Ishikawa (cell line): Measurements from ENCODE around the gene THSD4.

ENCODE experiments used
- CEBPB ChIP-seq: IDR thresholded peaks from 2 replicates; pipeline ENCODE4 v1.6.1; 2012
- CREB1 ChIP-seq: IDR thresholded peaks from 2 replicates; pipeline ENCODE4 v1.6.1; 2012; ENCODE audit warnings: low read depth
- EGR1 ChIP-seq: IDR thresholded peaks from 2 replicates; pipeline ENCODE4 v1.6.1; 2012
- EP300 ChIP-seq: IDR thresholded peaks from 2 replicates; pipeline ENCODE4 v1.6.1; 2012; ENCODE audit warnings: borderline replicate concordance
- FOXM1 ChIP-seq: IDR thresholded peaks from 2 replicates; pipeline ENCODE4 v1.6.1; 2012; ENCODE audit warnings: low read depth, borderline replicate concordance
- MAX ChIP-seq: IDR thresholded peaks from 2 replicates; pipeline ENCODE4 v1.6.1; 2012
- NFIC ChIP-seq: IDR thresholded peaks from 2 replicates; pipeline ENCODE4 v1.6.1; 2012
- RAD21 ChIP-seq: IDR thresholded peaks from 2 replicates; pipeline ENCODE4 v1.6.1; 2012; ENCODE audit warnings: low read depth
- TAF1 ChIP-seq: IDR thresholded peaks from 2 replicates; pipeline ENCODE4 v1.6.1; 2012; ENCODE audit warnings: low read depth, mild to moderate bottlenecking
- TCF12 ChIP-seq: IDR thresholded peaks from 2 replicates; pipeline ENCODE4 v1.6.1; 2012; ENCODE audit warnings: low read depth
- TEAD4 ChIP-seq: IDR thresholded peaks from 2 replicates; pipeline ENCODE4 v1.6.1; 2012
- YY1 ChIP-seq: IDR thresholded peaks from 2 replicates; pipeline ENCODE4 v1.6.1; 2012; ENCODE audit warnings: low read depth
- ZBTB7A ChIP-seq: IDR thresholded peaks from 2 replicates; pipeline ENCODE4 v1.6.1; 2012; ENCODE audit warnings: low read depth
- TF ChIP-seq, protein P1 (sequence below): IDR thresholded peaks from 2 replicates; pipeline ENCODE4 v1.6.1; 2012; ENCODE audit warnings: low read depth, mild to moderate bottlenecking
- TF ChIP-seq, protein P2 (sequence below): IDR thresholded peaks from 2 replicates; pipeline ENCODE4 v1.6.1; 2012

Gene THSD4

GRCh38 chr15:71433402-71433801, 318.1 kb downstream of the THSD4 start:
- TF ChIP-seq TEAD4 (no peak), CEBPB (no peak), RAD21 (no peak), CREB1 (no peak), YY1 (no peak), EGR1 (no peak), TCF12 (no peak), TAF1 (no peak), MAX (no peak)
- TF ChIP-seq, protein P1, sequence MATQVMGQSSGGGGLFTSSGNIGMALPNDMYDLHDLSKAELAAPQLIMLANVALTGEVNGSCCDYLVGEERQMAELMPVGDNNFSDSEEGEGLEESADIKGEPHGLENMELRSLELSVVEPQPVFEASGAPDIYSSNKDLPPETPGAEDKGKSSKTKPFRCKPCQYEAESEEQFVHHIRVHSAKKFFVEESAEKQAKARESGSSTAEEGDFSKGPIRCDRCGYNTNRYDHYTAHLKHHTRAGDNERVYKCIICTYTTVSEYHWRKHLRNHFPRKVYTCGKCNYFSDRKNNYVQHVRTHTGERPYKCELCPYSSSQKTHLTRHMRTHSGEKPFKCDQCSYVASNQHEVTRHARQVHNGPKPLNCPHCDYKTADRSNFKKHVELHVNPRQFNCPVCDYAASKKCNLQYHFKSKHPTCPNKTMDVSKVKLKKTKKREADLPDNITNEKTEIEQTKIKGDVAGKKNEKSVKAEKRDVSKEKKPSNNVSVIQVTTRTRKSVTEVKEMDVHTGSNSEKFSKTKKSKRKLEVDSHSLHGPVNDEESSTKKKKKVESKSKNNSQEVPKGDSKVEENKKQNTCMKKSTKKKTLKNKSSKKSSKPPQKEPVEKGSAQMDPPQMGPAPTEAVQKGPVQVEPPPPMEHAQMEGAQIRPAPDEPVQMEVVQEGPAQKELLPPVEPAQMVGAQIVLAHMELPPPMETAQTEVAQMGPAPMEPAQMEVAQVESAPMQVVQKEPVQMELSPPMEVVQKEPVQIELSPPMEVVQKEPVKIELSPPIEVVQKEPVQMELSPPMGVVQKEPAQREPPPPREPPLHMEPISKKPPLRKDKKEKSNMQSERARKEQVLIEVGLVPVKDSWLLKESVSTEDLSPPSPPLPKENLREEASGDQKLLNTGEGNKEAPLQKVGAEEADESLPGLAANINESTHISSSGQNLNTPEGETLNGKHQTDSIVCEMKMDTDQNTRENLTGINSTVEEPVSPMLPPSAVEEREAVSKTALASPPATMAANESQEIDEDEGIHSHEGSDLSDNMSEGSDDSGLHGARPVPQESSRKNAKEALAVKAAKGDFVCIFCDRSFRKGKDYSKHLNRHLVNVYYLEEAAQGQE = no peak
- TF ChIP-seq, protein P2, sequence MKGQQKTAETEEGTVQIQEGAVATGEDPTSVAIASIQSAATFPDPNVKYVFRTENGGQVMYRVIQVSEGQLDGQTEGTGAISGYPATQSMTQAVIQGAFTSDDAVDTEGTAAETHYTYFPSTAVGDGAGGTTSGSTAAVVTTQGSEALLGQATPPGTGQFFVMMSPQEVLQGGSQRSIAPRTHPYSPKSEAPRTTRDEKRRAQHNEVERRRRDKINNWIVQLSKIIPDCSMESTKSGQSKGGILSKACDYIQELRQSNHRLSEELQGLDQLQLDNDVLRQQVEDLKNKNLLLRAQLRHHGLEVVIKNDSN = no peak

DNA sequence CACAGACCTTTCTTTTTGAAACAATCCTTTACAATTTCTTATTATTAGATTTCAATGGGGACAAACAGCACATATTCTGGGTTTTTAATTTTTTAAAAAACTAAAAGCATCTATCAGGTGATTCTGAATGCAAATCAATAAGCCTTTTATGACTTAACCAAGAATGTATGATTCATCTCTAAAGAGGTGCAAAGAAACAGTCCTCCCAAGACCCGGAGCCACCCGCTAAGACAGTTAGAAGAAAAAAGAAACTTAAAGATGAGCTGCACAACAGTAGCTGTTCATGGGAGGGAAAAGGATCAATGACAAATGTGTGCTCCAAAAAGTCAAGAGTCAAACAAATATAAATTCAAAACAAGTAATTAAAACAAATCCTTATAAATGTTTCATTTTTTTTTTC, 319.5 kb downstream of the THSD4 start:
- TF ChIP-seq CEBPB = no peak
- TF ChIP-seq TCF12 = no peak
- no peak for TF ChIP-seq FOXM1
- TF ChIP-seq TAF1 = no peak
- no peak for TF ChIP-seq NFIC
- TF ChIP-seq ZBTB7A = no peak
- no peak for TF ChIP-seq RAD21
- TF ChIP-seq, protein P1 = no peak
- TF ChIP-seq, protein P2 = no peak

DNA sequence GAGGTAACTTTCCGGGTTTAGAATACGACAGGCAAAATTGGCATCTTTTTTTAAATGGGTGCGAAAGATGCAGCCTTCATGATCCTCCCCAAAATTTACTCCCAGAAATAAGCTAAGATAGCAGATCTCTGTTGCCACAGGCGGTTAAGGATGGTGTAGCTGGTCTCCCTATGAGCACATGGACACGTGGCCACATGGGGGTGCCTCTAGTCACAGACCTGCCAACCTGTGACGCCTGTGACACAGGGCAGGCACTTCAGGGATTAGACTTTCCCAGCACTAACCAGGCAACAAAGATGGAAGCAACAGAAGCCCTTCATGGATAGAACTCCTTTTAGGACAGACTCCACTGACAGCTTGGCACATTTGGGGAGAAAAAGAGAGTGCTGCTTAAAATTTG, 320.3 kb downstream of the THSD4 start:
- no peak for TF ChIP-seq NFIC
- TF ChIP-seq EGR1 = no peak
- TF ChIP-seq, protein P2 = no peak
- TF ChIP-seq, protein P1 = no peak
- TF ChIP-seq EP300 = no peak
- TF ChIP-seq YY1 = no peak
- no peak for TF ChIP-seq MAX
- no peak for TF ChIP-seq CEBPB
- TF ChIP-seq TEAD4 = no peak
- TF ChIP-seq CREB1 = no peak
- TF ChIP-seq ZBTB7A = no peak
- TF ChIP-seq TAF1 = no peak
- no peak for TF ChIP-seq RAD21
- TF ChIP-seq TCF12 = no peak
- no peak for TF ChIP-seq FOXM1

DNA sequence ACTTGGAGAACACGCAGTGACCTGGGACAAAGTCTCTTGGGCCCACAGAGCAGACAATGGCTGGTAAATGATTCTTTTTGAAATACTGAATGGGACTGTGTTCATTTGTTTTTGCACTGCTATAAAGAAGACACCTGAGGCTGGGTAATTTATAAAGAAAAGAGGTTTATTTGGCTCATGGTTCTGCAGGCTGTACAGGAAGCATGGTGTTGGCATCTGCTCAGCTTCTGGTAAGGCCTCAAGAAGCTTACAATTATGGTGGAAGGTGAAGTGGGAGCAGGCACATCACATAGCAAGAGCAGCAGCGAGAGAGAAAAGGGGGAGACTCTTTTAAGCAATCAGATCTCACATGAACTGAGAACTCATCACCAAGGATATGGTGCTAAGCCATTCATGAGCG, 321.6 kb downstream of the THSD4 start:
- TF ChIP-seq ZBTB7A (no peak), CEBPB (no peak), FOXM1 (no peak), TAF1 (no peak), CREB1 (no peak), RAD21 (no peak), YY1 (no peak), TEAD4 (no peak), MAX (no peak), NFIC (no peak), EGR1 (no peak), TCF12 (no peak), EP300 (no peak)
- TF ChIP-seq, protein P1 = no peak
- TF ChIP-seq, protein P2 = no peak
